ENCODE measurements around the gene CSKMT. TPM values are rescaled to one million over a fixed set of nuclear protein-coding genes. Genes with fewer than 3 reads are reported as not detected.

CSKMT gene
- polyA plus RNA-seq, 1 donor (not counting 4 experiments of a cell fraction or from before 2014, with no cell fraction given): 4.5 TPM

GRCh38 chr11:62706850-62707247 lies 41.7 kb downstream of the CSKMT start:
- H3K4me3 ChIP-seq (ENCODE audit: control insufficient read depth in 2 of 3, extremely low read depth in 1 of 3, insufficient read depth in 2 of 3, low read depth in 1 of 3, low read length in 3 of 3): no peak overlapping the region
- no peak for TF ChIP-seq CTCF (optimal IDR thresholded peaks at IDR 0.05 in 1 of 3, IDR thresholded peaks at IDR 0.05 in 1 of 3, conservative IDR thresholded peaks at IDR 0.05 in 1 of 3; ENCODE audit: extremely low read depth in 1 of 3, insufficient read depth in 2 of 3, low read length in 3 of 3)
- no peak for TF ChIP-seq EZH2 (IDR thresholded peaks at IDR 0.05; ENCODE audit: low read length)
- dilution Hi-C loops (cut with MboI; ENCODE audit: extremely low pct_ligation_motif_present, low sequenced_read_pairs): no loop called here
- peak overlapping the region; percentile 52 for H3K9ac ChIP-seq (ENCODE audit: control insufficient read depth, extremely low read depth, insufficient read depth, low read length)
- H3K79me2 ChIP-seq (ENCODE audit: control insufficient read depth, insufficient read depth, low read length): no peaks in the 10 kb centered on the region
- H3K4me1 ChIP-seq (ENCODE audit: control insufficient read depth, extremely low read depth, insufficient read depth, low read length): peaks cover 36% of the 10 kb centered on the region
- no peaks in the 10 kb centered on the region for H3K9me3 ChIP-seq (ENCODE audit: control insufficient read depth, low read depth, low read length)
- no peak overlapping the region for H2AFZ ChIP-seq (ENCODE audit: control insufficient read depth, low read length)
- peaks cover 2 to 13% of the 10 kb centered on the region in 2 experiments for H3K36me3 ChIP-seq (ENCODE audit: control insufficient read depth in 2 of 2, extremely low read depth in 1 of 2, insufficient read depth in 2 of 2, low read length in 2 of 2)
- FAIRE-seq: no peak
- no peaks in the 10 kb centered on the region for H3K9me1 ChIP-seq (ENCODE audit: control insufficient read depth, extremely low read depth, insufficient read depth, low read length)
- DNase-seq (ENCODE audit: low read depth, low spot score): no peak
- H3K27ac ChIP-seq (ENCODE audit: control insufficient read depth, insufficient read depth, low read length): no peak overlapping the region
- no peaks in the 10 kb centered on the region for H4K20me1 ChIP-seq (ENCODE audit: control insufficient read depth, extremely low read depth, insufficient read depth, low read length)
- no peaks in the 10 kb centered on the region for H3K27me3 ChIP-seq (ENCODE audit: control insufficient read depth, extremely low read depth, insufficient read depth, low read length)
- peak overlapping the region; percentile 72 for H3K4me2 ChIP-seq (ENCODE audit: control insufficient read depth, extremely low read depth, insufficient read depth, low read depth, low read length)

- DNase-seq (ENCODE audit: low read depth, low spot score): no peak
- TF ChIP-seq CTCF (optimal IDR thresholded peaks at IDR 0.05 in 1 of 3, IDR thresholded peaks at IDR 0.05 in 1 of 3, conservative IDR thresholded peaks at IDR 0.05 in 1 of 3; ENCODE audit: extremely low read depth in 1 of 3, insufficient read depth in 2 of 3, low read length in 3 of 3) (no peak), EZH2 (IDR thresholded peaks at IDR 0.05; ENCODE audit: low read length) (no peak)
- Histone ChIP-seq H3K36me3 (ENCODE audit: control insufficient read depth in 2 of 2, extremely low read depth in 1 of 2, insufficient read depth in 2 of 2, low read length in 2 of 2) (peaks cover 4 to 13% of the 10 kb centered on the region in 2 experiments), H4K20me1 (ENCODE audit: control insufficient read depth, extremely low read depth, insufficient read depth, low read length) (no peaks in the 10 kb centered on the region), H3K9me1 (ENCODE audit: control insufficient read depth, extremely low read depth, insufficient read depth, low read length) (no peaks in the 10 kb centered on the region), H3K27me3 (ENCODE audit: control insufficient read depth, extremely low read depth, insufficient read depth, low read length) (no peaks in the 10 kb centered on the region), H2AFZ (ENCODE audit: control insufficient read depth, low read length) (peak within 1 kb of the TSS; percentile 77), H3K79me2 (ENCODE audit: control insufficient read depth, insufficient read depth, low read length) (no peaks in the 10 kb centered on the region), H3K4me1 (ENCODE audit: control insufficient read depth, extremely low read depth, insufficient read depth, low read length) (peaks cover 36% of the 10 kb centered on the region), H3K4me2 (ENCODE audit: control insufficient read depth, extremely low read depth, insufficient read depth, low read depth, low read length) (peak within 1 kb of the TSS; percentile 99), H3K4me3 (ENCODE audit: control insufficient read depth in 2 of 3, extremely low read depth in 1 of 3, insufficient read depth in 2 of 3, low read depth in 1 of 3, low read length in 3 of 3) (peak within 1 kb of the TSS; percentile 31 to 59 (median 53)), H3K9ac (ENCODE audit: control insufficient read depth, extremely low read depth, insufficient read depth, low read length) (peak within 1 kb of the TSS; percentile 88), H3K27ac (ENCODE audit: control insufficient read depth, insufficient read depth, low read length) (peak within 1 kb of the TSS; percentile 93), H3K9me3 (ENCODE audit: control insufficient read depth, low read depth, low read length) (no peaks in the 10 kb centered on the region)
- dilution Hi-C loops (cut with MboI; ENCODE audit: extremely low pct_ligation_motif_present, low sequenced_read_pairs): no loop called here
- no peak for FAIRE-seq
Observed at GRCh38 chr11:62707277-62707861, 42.3 kb downstream of the CSKMT start, which contains the start of the genes BSCL2 and GNG3. Gene BSCL2, minus strand, starts transcription at chr11:62707424. Its CDS starts 229 bp downstream, at chr11:62707195. Gene GNG3, plus strand, starts transcription at chr11:62707676. Its CDS starts 620 bp downstream, at chr11:62708296.

All from keratinocyte (primary cell).